HG02981 (cell line): ENCODE results near the gene DHRS7B.
"Not testable (repeated sequence)": the region's sequence is repeated elsewhere in the genome, so short reads cannot be mapped to it uniquely, and the experiment has no call there.

Experiments used
- ATAC-seq: cut with Tn5 transposase; IDR thresholded peaks from one replicate; pipeline ENCODE4 v1.9.1; 2021; ENCODE audit warnings: mild to moderate bottlenecking, moderate library complexity; ENCODE audit not compliant: unreplicated experiment

DHRS7B gene, protein sequence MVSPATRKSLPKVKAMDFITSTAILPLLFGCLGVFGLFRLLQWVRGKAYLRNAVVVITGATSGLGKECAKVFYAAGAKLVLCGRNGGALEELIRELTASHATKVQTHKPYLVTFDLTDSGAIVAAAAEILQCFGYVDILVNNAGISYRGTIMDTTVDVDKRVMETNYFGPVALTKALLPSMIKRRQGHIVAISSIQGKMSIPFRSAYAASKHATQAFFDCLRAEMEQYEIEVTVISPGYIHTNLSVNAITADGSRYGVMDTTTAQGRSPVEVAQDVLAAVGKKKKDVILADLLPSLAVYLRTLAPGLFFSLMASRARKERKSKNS

DNA sequence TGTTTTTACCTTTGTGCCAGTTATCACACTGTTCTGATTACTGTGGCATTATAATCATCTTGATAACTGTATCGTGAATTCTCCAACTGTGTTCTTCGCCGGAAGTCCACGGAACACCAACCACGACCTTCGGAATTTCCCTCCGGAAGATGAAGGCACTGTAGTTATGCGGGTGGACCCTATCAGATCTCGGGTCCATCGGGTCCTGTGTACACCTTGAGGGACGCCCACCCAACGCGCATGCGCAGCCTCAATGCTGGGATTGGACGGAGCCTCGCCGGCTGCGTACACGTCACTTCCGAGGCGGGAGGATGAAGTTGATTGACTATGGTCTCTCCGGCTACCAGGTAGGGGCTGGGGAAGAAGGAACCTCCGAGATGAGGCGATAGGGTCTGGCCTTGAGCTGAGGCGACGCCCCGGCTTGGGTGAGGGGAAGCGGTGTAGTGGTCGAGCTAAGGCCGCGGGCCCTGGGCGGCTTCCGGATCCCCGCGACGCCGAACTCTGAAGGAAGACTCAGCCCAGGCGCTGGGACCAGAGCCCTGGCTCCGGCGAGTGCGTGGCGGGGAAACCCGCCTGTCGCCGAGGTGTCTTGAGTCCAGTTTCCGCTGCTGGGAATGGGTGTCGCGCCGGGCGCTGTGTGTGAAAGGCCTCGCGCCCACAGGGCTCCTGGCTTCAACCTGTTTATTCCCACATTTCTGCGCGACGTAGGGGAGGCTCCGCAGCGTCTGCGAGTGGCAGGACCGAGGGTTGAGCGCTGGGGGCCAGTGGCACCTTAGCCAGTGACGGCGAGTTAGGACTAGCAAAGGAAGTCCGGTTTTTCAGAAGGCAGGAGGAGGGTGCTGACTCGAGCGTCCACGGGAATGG is at the start of gene DHRS7B:
DHRS7B (plus strand) TSS at position 320 of the 864 bp plus-strand sequence; CDS start at position 328, 8 bp downstream.
- peak; percentile 87 for ATAC-seq

DNA sequence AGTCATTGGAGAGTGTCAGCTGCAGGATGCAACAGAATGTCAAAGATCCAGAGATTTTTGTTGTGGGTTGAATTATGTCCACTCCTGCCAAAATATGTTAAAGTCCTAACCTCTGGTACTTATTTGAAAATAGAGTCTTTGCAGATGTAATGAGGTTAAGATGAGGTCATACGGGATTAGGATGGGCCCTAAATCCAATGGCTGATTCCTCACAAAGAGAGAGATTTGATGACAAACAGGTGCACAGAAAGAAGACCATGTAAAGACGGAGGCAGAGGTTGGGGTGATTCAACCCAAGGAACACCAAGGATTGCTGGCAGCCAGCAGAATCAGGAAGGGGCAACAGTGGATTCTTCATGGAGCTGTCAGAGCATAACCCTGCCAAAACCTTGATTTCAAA is 49.5 kb upstream of the DHRS7B start:
- ATAC-seq, result no peak

DNA sequence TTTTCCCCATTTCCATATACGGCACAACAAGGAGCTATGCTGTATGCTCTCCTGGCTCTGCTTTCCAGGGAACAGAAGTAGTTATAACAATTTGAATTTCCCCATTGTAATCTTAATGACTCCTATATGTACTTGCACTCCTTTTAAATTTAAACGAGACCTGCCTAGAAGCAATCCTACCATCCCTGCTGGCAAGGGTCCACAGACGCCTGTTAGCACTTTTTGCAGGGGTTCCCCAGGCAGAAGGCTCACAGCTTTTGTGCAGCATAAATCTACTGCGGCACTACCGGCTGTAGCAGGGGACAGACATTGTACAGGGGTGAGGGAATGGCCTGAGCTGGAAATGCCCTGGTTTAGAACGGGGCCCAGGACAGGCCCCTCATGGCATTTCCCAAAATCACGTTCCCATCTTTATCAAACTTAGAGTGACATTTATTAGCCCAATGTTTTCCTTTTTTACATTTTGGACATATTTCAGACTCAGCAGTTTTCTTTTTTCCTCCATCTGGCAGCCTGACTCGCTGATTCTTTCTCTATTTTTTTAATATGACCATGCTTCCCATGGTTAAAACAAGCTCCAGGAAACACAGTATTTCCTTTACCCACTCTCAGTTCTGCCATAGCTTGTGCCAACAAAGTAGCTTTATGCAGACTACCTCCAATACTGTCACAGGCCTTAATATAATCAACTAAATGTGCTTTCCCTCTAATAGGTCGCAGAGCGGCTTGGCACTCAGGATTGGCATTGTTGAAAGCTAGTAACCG is 48.6 kb upstream of the DHRS7B start:
- ATAC-seq, result no peak

DNA sequence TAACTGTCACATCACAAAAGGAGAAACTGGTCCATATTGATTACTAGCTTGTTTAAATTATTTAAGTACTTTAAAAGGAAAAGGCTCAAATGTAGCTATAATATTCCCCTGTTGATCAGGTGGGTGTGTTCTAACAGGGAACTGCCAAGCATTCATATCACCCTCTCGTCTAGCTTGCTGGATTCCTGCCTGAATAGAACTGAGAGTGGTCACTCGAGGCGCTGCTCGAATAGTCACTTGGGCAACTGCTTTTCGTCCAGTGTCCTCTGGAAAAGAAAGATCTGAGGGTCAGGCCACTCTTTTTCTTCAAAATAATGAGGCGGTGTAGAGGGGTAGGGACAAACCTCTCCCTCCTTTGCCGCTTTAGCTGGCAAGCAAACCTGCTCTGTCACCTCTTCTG is 47.6 kb upstream of the DHRS7B start:
- no peak for ATAC-seq

DNA sequence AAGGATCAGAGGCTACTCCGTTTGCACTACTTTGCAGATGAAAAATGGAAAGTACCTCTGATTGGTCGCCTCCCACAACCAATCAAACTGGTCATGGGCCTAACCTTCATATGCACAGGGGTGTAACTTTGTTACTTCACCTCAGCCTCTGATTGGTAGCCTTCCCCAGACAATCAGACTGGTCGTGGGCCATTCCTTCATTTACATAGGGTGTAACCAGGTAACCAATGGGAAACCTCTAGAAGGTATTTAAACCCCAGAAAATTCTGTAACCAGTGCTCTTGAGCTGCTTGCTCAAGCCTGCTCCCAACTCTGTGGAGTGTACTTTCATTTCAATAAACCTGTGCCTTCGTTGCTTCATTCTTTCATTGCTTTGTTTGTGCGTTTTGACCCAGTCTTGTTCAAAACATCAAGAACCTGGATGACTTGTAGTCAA is 44.7 kb upstream of the DHRS7B start:
- no peak for ATAC-seq

DNA sequence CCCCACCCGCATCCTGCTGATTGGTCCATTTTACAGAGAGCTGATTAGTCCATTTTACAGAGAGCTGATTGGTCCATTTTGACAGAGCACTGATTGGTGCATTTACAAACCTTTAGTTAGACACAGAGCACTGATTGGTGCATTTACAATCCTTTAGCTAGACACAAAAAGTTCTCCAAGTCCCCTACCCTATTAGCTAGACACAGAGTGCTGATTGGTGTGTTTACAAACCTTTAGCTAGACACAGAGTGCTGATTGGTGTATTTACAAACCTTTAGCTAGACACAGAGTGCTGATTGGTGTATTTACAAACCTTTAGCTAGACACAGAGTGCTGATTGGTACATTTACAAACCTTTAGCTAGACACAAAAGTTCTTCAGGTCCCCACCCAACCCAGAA is 41.5 kb upstream of the DHRS7B start:
- not testable (repeated sequence) for ATAC-seq

DNA sequence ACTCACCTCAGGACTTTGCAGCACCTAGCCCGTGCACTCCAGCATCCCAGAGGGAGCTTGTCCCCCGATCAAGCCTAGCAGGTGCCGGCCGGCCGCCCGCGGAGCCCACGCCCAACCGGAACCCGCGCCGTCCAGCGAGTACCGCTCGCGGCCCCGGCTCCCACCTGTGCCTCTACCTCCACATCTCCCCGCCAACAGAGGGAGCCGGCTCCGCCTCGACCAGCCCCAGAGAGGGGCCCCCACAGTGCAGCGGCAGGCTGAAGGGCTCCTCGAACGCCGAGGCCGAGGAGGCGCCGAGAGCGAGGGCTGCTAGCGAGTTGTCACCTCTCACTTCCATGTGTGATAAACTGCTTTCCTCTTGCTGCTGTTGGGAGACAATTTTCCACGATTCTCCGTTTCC is 41.1 kb upstream of the DHRS7B start:
- ATAC-seq, result no peak

DNA sequence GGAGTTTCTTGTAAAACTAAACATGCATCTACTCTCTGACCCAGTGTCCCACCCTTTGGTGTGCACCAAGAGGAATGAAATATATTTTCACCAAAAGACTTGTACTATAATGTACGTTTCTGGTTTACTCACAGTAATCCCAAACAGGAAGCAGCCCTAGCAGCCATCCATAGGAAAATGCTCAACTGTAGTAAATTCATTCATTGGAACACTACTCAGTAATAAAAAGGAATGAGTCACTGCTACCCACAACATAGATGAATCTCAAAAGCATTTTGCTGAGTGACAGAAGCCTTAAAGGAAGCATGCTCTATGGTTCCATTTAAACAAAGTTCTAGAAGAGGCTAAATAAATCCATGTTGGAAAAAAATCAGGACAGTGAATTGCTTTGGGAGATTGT is 37.6 kb upstream of the DHRS7B start:
- no peak for ATAC-seq

DNA sequence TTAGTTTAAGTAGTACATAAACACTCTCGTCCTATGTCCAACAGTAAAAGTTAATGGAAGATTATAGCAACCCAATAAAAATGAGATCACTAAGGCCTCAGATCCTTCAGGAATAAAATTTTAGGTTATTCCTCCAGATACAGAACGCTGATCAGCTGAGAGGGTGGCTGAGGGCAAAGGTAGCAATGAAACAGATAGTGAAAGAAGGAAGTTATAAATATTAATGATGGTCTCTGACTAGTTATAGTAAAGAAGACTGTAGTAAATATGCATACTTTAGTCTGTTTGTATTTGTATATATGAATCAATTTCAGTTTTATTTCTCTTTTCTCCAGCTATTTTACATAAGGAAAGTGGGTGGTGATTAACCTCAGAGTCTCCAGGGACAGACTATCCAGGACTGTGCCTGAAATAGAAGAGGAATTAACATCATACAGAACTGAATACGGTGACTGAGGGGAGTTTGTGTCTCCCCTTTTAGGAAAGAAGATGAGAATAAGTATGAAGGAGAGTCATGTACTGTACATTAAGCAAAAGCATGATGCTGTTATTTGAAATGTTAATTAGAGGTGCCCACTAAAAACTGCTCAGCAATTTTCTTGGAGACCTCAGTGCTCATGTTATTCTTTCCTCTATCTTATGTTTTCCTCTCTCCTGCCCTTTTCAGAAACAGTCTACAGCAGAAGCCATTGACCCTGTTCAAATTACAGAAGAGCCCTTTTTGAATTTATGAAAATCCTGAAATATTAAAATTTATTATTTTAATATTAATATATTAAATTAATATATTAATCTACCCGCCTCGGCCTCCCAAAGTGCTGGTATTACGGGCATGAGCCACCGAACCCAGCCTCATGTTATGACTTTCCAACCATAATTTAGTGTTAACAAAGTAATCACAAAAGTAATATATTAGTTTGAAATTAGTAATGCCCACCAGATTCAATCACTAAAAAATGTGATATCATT is 36.5 kb upstream of the DHRS7B start:
- ATAC-seq, result no peak

DNA sequence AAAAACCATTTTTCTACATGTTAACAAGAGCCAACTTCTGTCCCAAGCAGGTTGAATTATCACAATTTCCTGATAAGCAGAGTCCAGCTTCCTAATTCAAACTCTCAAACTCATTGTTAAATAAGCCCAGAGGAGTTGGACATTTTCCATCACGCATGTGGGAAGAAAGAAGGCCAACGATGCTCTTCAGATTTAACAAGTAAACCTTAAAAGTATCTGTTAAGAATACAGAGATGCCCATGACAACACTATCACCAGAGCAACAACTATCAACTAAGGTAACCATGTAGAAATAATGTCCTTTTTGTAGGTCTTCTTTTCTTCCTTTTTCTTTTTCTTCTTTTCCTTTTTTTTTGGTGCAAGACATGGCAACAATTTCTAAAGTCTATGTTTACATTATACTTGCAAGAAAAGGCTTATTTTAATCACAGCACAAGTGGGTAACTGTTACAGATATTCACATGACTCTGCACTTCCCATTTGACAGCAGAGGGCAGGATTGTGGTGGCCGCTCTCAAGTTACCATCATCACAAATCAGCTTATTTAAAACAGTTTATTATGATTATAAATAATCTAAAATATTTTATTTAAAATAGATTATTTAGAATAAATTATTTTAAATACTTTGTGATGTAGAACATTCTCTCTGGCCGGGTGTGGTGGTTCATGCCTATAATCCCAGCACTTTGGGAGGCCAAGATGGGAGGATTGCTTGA is 35.7 kb upstream of the DHRS7B start:
- ATAC-seq, result no peak

DNA sequence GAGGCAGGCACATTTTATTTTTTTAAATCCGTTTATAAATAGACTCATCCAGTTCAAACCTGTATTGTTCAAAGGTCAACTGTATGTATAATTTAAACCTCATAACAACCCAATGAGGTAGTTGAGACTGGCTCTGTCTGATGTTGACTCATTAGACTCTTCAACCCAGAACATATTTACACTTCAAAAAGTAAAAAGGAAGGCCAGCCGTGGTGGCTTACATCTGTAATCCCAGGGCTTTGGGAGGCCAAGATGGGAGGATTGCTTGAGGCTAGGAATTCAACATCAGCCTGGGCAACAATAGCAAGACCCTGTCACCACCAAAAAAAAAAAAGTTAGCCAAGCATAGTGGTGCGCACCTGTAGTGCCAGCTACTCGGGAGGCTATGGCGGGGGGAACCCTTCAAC is 32.5 kb upstream of the DHRS7B start:
- no peak for ATAC-seq

DNA sequence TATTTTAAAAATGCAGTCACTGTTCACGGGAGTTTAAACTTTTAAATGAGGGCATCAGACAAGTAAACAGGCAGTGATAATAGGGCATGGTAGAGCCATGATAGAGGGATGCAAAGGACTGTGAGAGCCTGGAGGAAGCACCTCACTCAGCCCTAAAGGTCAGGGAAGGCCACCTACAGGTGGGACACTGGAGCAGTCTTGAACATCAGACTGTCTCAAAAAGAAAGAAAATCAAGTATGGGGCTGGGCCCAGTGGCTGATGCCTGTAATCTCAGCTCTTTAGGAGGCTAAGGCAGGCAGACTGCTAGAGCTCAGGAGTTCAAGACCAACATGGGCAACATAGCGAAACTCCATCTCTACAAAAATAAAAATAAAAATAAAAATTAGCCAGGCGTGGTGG is 31.0 kb upstream of the DHRS7B start:
- ATAC-seq, result no peak

DNA sequence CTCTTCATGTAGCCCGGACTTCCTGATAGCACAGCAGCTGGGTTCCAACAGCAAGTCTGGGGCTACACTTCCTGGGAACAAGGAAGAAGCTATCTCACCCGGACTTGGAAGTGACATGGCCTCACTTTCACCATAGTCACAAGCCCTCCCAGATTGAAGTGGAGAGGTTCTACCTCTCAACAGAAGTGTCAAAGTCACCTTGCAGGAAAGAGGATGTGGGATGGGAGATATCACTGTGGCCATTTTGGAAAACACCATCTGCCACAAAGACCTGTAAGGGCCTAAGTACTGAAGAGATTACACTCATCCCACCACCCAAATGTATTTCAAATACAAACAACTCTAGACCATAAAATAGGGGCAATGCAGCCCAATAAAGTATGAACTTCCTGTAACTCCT is 29.9 kb upstream of the DHRS7B start:
- no peak for ATAC-seq

DNA sequence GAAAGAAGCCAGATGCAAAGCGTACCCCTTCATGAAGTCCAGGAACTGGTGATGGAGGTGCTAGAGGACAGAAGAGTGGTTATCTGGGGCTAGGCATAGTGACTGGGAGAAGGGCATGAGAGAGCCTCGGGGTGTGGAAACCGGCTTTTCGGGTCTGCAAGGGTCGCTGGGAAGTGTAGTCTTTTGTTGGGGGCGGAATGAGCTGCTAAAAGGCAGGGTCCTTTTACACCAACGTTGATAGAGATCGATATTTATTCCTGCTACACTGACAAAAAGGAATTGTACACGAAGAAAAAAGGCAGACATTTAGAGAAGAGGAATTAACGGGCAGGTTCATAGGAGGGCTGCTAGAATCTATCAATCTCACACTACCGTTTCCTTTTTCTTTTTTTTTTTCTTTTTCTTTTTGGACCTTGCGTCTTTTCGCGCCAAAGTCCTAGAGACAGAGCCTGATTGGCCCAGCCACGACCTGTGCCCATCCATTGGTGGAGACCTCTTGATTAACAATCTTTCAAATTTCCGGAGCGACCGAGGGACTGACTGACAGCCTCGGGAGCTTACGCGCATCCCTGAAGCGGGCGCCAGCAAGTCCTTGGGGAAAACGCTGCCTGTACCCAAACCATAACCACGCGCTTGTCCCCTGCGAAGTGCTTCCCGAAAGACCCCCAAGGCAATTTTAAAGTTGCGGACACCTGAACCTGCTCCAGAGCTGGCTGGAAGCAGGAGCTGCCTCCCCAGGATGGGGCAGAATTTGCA is 27.7 kb upstream of the DHRS7B start:
- peak; percentile 90 for ATAC-seq

DNA sequence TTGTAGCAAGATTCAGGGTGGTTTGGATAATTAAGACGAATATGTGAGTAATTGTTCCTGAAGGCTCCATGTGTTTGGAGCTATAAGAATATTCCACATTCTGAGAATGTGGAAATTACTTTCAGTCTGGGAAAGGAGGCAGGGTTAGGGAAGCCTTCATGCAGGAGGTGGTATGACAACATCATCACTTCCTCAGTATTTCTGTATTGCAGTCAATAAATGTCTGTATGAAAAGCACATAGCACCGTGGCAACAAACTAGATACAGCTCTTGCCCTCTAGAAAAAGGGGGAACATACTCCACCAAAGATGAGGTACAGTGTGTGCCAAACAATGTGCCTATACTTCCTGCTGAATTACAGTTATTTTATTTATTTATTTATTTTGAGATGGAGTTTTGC is 26.1 kb upstream of the DHRS7B start:
- no peak for ATAC-seq

DNA sequence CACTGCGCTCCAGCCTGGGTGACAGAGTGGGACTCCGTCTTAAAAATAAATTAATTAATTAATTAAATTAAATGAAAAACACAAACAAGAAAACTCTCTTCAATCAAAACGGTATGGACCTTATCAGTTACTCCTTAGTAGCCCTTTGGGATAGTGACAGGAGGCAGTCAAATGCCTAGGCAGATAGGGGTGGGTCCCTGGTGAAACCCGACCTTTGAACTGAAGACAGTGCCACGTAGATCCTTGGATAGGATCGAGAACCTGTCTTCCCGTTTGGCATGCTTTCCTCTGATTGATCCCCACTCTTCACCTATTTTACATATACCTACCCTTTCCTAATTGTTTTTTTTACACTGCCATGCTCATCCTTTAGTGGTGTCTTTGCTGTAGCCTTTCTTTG is 22.2 kb upstream of the DHRS7B start:
- no peak for ATAC-seq

DNA sequence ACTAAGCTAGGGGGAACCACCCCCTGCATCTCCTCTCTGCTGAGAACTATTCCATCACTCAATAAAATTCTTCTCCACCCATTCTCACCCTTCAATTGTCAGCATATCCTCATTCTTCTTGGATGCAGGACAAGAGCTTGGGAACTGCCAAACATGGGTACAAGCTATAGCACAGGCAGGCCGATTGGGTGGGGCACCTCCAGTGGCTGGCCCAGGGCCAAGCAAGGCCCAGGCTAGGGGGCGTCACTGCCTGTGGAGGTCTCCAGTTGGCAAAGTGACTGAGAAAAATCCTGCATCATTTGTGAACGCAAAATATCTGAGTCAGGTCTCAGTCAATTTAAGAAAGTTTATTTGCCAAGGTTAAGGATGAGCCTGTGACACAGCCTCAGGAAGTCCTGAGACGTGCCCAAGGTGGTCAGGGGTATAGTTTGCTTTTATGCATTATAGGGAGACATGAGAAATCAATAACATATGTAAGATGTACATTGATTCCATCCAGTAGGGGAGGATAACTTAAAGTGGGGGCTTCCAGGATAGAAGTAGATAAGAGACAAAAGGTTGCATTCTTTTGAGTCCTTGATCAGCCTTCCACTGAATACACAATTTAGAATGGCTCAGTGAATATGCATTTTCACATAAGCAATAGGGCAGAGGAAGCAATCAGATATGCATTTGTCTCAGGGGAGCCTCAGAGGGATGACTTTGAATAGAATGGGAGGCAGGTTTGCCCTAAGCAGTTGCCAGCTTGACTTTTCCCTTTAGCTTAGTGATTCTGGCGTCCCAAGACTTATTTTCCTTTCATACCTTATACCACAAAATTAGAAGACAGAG is 21.5 kb upstream of the DHRS7B start:
- no peak for ATAC-seq

DNA sequence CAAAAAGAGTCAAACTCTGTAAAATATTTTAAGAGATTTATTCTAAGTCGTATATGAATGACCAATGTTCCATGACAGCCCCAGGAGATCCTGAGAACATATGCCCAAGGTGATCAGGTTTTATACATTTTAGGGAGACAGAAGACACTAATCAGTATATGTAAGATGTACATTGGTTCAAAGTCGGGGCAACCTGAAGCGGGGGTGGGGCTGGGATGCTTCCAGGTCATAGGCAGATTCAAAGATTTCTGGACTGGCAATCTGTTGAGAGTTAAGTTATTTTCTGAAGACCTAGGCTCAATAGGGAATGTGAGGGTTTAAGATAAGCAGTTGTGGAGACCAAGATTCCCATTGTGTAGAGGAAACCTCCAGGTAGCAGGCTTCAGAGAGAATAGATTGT is 20.4 kb upstream of the DHRS7B start:
- no peak for ATAC-seq
